Breast epithelium (tissue), 3 donors: ENCODE measurements around the gene TSKS.

Experiments
- CTCF ChIP-seq, 3 donors: fragments of 450-650 bp; IDR thresholded peaks; one replicate each; pipeline ENCODE4 v1.5.1; 2016 to 2017; ENCODE audit warnings: antibody characterized with exemption in 3 of 3, mild to moderate bottlenecking in 3 of 3, moderate library complexity in 3 of 3
- POLR2A ChIP-seq: fragments of 450-650 bp; IDR thresholded peaks from one replicate; pipeline ENCODE4 v1.6.1; 2016; ENCODE audit warnings: antibody characterized with exemption, mild to moderate bottlenecking, moderate library complexity
- POLR2AphosphoS5 ChIP-seq, 3 donors: sonication (generic); formaldehyde crosslinking; IDR thresholded peaks; one replicate each; pipeline ENCODE4 v1.6.1; 2017; ENCODE audit warnings: antibody characterized with exemption in 3 of 3

DNA sequence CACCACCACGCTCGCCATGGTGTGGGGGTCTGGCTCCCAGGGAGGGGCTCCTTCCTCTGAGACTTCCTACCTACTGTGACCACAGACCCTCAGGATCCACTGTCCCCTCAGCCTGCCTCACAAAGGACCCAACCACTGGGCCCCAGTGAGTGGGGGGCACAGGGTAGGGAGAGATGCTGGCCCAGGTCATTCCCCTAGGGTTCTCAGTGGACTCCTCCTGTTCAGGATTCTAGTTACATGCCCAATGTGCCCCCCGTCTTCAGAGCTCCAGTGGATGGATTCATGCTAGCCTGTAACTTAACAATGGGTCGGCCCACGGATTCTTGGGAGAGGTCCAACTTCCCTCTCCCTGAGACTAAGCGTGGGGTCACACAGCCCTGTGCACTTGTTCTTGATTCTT, at the start of gene TSKS:
- TF ChIP-seq POLR2AphosphoS5 (IDR thresholded peaks at IDR 0.05) (no peak), CTCF (IDR thresholded peaks at IDR 0.05) (no peak), POLR2A (no peak)
